Lower leg skin (tissue), 4 donors: ENCODE results near the gene IL12B. TPM values are rescaled to one million over a fixed set of nuclear protein-coding genes. Genes with fewer than 3 reads are reported as not detected.

Source experiments
- total RNA-seq, 4 donors: library from RNA; depleted of rRNA; stranded (reverse); fragments of >200 nt; gene quantifications; one replicate each; pipeline ENCODE4 v1.1.0, GENCODE V29; 2016

The IL12B gene
- total RNA-seq, 4 donors from 2014 or later, result not detected

Other genes starting within 250 kb of the IL12B start
- 10 to 100 TPM in 2 of 4 donors, 1 to 10 TPM in 2; 3.7 to 16.5 (median 9.3) TPM for gene EBF1, start 230.6 kb downstream of the IL12B start, total RNA-seq
- gene RNF145, start 120.9 kb downstream of the IL12B start, total RNA-seq, result 10 to 100 TPM; 32.8 to 57.0 (median 43.9) TPM
- 10 to 100 TPM; 11.1 to 21.1 (median 16.9) TPM for gene UBLCP1, start 67.2 kb downstream of the IL12B start, total RNA-seq